GM23248 (cell line): ENCODE results near the gene IQSEC1. TPM values are rescaled to one million over a fixed set of nuclear protein-coding genes. Genes with fewer than 3 reads are reported as not detected.

Experiments
- DNase-seq: peaks from one replicate; pipeline ENCODE4 v3.0.0-alpha.2; 2015
- H2AFZ ChIP-seq: fragments of 200-600 bp; sonication (generic); 2 replicates; pipeline ENCODE4 v1.6.1; 2016; ENCODE audit warnings: antibody characterized with exemption
- H3F3A ChIP-seq: fragments of 200-600 bp; sonication (generic); 2 replicates; pipeline ENCODE4 v1.6.1; 2016; ENCODE audit warnings: mild to moderate bottlenecking, antibody characterized with exemption, mixed run types; ENCODE audit not compliant: insufficient read depth
- H3K27ac ChIP-seq: fragments of 200-600 bp; sonication (generic); 2 replicates; pipeline ENCODE4 v1.5.1; 2016; ENCODE audit warnings: mild to moderate bottlenecking
- H3K27me3 ChIP-seq: fragments of 200-600 bp; sonication (generic); replicated peaks from 2 replicates; pipeline ENCODE4 v1.6.1; 2016; ENCODE audit warnings: mild to moderate bottlenecking; ENCODE audit not compliant: insufficient read depth
- H3K36me3 ChIP-seq: fragments of 200-600 bp; sonication (generic); 2 replicates; pipeline ENCODE4 v1.6.1; 2016; ENCODE audit warnings: low read depth, mild to moderate bottlenecking
- H3K4me1 ChIP-seq: fragments of 200-600 bp; sonication (generic); 2 replicates; pipeline ENCODE4 v1.6.1; 2016; ENCODE audit warnings: mild to moderate bottlenecking; ENCODE audit not compliant: insufficient read depth
- H3K4me2 ChIP-seq: fragments of 200-600 bp; sonication (generic); one replicate; pipeline ENCODE4 v1.6.1; 2016; ENCODE audit warnings: mild to moderate bottlenecking; ENCODE audit not compliant: unreplicated experiment
- H3K4me3 ChIP-seq: fragments of 200-600 bp; sonication (generic); 2 replicates; pipeline ENCODE4 v1.5.1; 2016; ENCODE audit warnings: mild to moderate bottlenecking
- H3K79me2 ChIP-seq: fragments of 200-600 bp; sonication (generic); 2 replicates; pipeline ENCODE4 v1.6.1; 2016; ENCODE audit warnings: mild to moderate bottlenecking; ENCODE audit not compliant: insufficient read depth
- H3K9ac ChIP-seq: fragments of 200-600 bp; sonication (generic); 2 replicates; pipeline ENCODE4 v1.6.1; 2016; ENCODE audit warnings: mild to moderate bottlenecking
- H3K9me2 ChIP-seq: fragments of 200-600 bp; sonication (generic); 2 replicates; pipeline ENCODE4 v1.6.1; 2016; ENCODE audit warnings: mixed run types, mild to moderate bottlenecking, moderate library complexity; ENCODE audit not compliant: insufficient read depth
- H3K9me3 ChIP-seq: fragments of 200-600 bp; sonication (generic); one replicate; pipeline ENCODE4 v1.6.1; 2017; ENCODE audit warnings: low read depth
- H4K20me1 ChIP-seq: fragments of 200-600 bp; sonication (generic); 2 replicates; pipeline ENCODE4 v1.6.0; 2016; ENCODE audit not compliant: insufficient read depth
- EZH2 ChIP-seq: fragments of 200-600 bp; sonication (generic); IDR thresholded peaks from 2 replicates; pipeline ENCODE4 v1.6.1; 2018; ENCODE audit warnings: antibody characterized with exemption, mild to moderate bottlenecking; ENCODE audit not compliant: insufficient read depth, poor library complexity, severe bottlenecking
- EZH2phosphoT487 ChIP-seq: fragments of 200-600 bp; sonication (generic); IDR thresholded peaks from 2 replicates; pipeline ENCODE4 v1.6.1; 2018; ENCODE audit warnings: antibody characterized with exemption, moderate library complexity, mild to moderate bottlenecking, low read depth; ENCODE audit not compliant: insufficient read depth
- WGBS, 2 experiments: methylation state at CpG; one replicate each; pipeline ENCODE4 v1.1.6; 2015 to 2017; ENCODE audit warnings: low lambda C conversion rate in 2 of 2, low coverage in 1 of 2; ENCODE audit errors: missing lambda C conversion rate in 2 of 2; 5-methylcytosine and 5-hydroxymethylcytosine counted together
- in situ Hi-C: fragments of 300-500 bp; cut with MboI; formaldehyde crosslinking; loops from 2 replicates; pipeline ENCODE4 v1.15.0; 2020
- polyA plus RNA-seq: library from polyadenylated mRNA; unstranded; fragments of >200 nt; fragmentation: Nextera tagmentation; extraction: Ambion mirVana; gene quantifications from 2 replicates; pipeline ENCODE4 v1.2.1, GENCODE V29; 2016
- total RNA-seq: library from RNA; depleted of rRNA; stranded (reverse); fragments of >200 nt; shearing (Covaris generic); gene quantifications from 2 replicates; pipeline ENCODE4 v1.2.3, GENCODE V29; 2014

IQSEC1 gene
- total and polyA plus RNA-seq, 2 experiments from 2014 or later, result 5.1 to 21.6 TPM

DNA sequence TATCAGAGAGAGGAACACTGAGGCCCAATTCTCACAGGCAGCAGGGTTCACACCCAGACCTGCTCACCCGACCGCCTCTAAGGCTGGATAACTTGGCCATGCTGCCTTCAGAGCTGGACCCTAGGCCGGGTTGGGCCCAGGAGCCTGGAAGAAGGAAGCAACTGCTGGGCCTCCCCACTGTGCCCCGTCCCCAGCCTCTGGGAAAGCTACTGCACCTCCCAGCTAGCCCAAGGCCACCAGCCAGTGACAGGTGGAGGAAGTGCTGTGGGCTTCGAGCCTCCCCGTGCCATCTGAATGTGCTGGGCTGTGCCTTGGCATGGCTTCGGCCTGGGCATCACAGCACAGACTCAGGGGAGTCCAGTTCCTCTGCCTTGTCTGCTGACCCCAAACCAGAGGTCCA, 169.3 kb downstream of the IQSEC1 start:
- 88 to 94% methylated on average over 7 of the region's 7 CpGs for WGBS, 2 experiments
- no peaks in the 10 kb centered on the region for H3K79me2 ChIP-seq

DNA sequence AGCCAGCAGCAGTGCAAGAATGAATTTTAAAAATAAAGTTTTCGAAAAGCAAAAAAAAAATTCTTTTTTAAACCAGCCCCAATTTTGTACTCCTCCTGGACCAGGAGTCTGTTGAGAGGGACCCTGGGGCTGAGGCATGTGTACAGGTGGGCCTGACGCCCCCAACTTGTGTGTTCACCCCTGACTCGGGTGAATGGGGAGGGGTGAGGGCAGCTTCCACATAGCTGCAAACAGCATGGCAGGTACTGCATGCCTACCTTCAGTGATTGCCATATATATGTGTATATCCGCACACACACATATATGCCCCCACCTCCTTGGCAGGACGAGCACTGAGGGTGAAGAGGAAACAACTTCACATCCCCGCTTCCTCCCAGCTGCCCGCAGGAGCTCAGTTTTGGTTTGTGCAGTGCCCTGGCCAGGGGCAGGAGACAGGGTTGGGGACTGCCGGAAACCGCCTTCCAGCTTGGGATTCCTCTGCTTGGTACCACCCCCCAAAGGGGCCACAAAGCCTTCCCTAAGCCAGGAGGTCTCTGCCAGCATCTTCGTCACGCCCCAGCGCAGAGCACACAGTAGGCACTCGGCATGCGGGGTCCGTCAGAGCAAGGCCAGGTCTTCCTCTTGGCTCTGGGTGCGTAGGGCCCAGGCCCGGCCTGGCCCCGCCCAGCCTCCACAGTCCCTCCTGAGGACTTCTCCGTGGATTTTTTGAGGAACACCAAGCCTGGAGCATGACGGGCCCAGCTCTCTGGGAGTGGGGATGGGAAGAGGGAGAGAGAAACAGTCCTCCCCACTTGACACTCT, 170.0 kb downstream of the IQSEC1 start:
- TF ChIP-seq EZH2phosphoT487, result no peak
- no peak for TF ChIP-seq EZH2
- H3K4me3 ChIP-seq, result no peak overlapping the region
- no peaks in the 10 kb centered on the region; the same call in 1 of the 2 replicates for H3K36me3 ChIP-seq
- H3K9ac ChIP-seq, result no peak overlapping the region
- no peaks in the 10 kb centered on the region for H4K20me1 ChIP-seq
- in situ Hi-C loops, result no loop called here
- no peaks in the 10 kb centered on the region for H3K9me2 ChIP-seq
- no peak overlapping the region for H3K4me2 ChIP-seq
- H3K4me1 ChIP-seq, result no peaks in the 10 kb centered on the region
- H3K27me3 ChIP-seq, result no peaks in the 10 kb centered on the region
- H3K79me2 ChIP-seq, result no peaks in the 10 kb centered on the region
- WGBS, 2 experiments, result 89 to 90% methylated on average over 18 to 20 of the region's 20 CpGs
- DNase-seq, result no peak
- no peak overlapping the region for H3K27ac ChIP-seq
- H3F3A ChIP-seq, result no peaks in the 10 kb centered on the region
- H3K9me3 ChIP-seq, result no peaks in the 10 kb centered on the region
- no peak overlapping the region for H2AFZ ChIP-seq

More for the DNA sequence above, 169.3 kb downstream of the IQSEC1 start:
- Histone ChIP-seq H3K9me3 (no peaks in the 10 kb centered on the region), H3K4me3 (no peak overlapping the region), H3K4me2 (no peak overlapping the region), H3K27me3 (no peaks in the 10 kb centered on the region), H2AFZ (no peak overlapping the region), H3K27ac (no peak overlapping the region), H4K20me1 (no peaks in the 10 kb centered on the region), H3K36me3 (no peaks in the 10 kb centered on the region; the same call in 1 of the 2 replicates), H3K9ac (no peak overlapping the region), H3F3A (no peaks in the 10 kb centered on the region), H3K4me1 (no peaks in the 10 kb centered on the region), H3K9me2 (no peaks in the 10 kb centered on the region)
- TF ChIP-seq EZH2 (no peak), EZH2phosphoT487 (no peak)
- in situ Hi-C loops, result no loop called here
- DNase-seq, result no peak

DNA sequence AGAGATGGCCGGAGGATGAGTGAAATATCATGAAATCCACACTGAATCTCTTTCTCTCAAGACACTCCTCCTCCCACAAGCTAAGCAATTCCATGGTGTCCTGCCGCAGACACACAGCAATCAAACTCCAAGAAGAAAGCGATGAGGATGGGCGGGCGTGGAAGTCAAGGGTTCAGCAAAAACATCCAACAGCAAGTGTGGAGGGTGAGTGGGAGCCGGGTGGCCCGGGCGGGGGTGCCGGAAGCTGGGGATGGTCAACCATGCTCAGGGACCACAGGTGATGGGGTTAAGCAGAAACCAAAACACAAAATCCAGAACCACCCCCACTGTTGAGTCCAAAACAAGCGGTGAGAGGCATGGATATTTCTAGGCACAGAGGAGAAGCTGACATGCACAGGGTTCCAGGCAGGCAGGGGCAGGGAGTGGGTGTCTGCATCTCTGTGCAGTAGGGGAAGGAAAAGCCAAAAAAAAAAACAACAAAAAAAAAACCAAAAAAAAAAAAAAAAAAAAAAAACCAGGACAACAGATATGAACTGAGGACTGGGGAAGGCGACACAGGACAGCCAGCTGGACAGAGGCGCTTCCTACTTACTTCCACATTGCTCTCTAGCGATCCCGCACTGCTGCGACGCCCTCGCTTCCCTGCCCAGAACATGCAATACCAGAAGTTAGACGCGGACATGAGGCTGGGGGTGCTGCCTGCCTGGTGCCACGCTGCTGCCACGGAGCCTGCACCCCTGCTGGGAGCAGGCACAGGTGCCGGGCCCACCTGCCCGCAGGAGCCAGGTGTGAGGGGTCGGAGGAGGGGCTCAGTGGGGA, 170.8 kb downstream of the IQSEC1 start:
- WGBS, 2 experiments, result 90% methylated on average over 24 of the region's 24 CpGs
- no peak overlapping the region for H3K4me2 ChIP-seq
- no peaks in the 10 kb centered on the region for H3F3A ChIP-seq
- no peaks in the 10 kb centered on the region for H3K27me3 ChIP-seq
- no peak for DNase-seq
- TF ChIP-seq EZH2 (no peak), EZH2phosphoT487 (no peak)
- H4K20me1 ChIP-seq, result no peaks in the 10 kb centered on the region
- no peak overlapping the region for H3K4me3 ChIP-seq
- in situ Hi-C loops, result no loop called here
- H3K9me2 ChIP-seq, result no peaks in the 10 kb centered on the region
- no peaks in the 10 kb centered on the region for H3K79me2 ChIP-seq
- no peaks in the 10 kb centered on the region for H3K4me1 ChIP-seq
- H2AFZ ChIP-seq, result no peak overlapping the region
- no peaks in the 10 kb centered on the region for H3K9me3 ChIP-seq
- H3K36me3 ChIP-seq, result no peaks in the 10 kb centered on the region
- no peak overlapping the region for H3K27ac ChIP-seq
- no peak overlapping the region for H3K9ac ChIP-seq

DNA sequence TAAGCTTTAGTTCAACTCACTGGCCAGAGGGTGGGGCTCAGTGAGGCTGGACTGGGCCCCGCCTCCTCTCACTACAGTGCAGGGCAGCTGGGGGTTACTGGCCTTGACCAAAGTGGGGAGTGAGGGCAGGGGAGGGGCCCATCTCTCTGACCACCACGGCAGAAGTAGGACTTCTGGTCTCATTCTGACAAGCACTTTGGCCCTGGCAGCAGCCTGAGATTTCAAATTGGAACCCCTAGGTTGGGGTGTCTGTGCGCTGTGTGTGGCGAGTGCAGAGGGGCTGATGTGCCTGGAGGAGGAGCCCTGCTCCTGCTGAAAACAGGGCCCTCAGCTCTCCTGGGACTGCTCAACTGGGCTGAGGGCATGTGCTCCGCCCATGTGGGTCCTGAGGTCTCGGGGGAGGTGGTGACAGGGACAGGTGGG, 171.6 kb downstream of the IQSEC1 start:
- no peak for DNase-seq
- H3K4me2 ChIP-seq, result no peak overlapping the region
- no peaks in the 10 kb centered on the region for H3K9me2 ChIP-seq
- H3K9me3 ChIP-seq, result no peaks in the 10 kb centered on the region
- no peaks in the 10 kb centered on the region for H3K4me1 ChIP-seq
- H3F3A ChIP-seq, result peaks cover 4% of the 10 kb centered on the region; the same call in 1 of the 2 replicates
- no peak overlapping the region for H3K27ac ChIP-seq
- no peaks in the 10 kb centered on the region for H4K20me1 ChIP-seq
- TF ChIP-seq EZH2phosphoT487 (no peak), EZH2 (no peak)
- H2AFZ ChIP-seq, result no peak overlapping the region
- H3K9ac ChIP-seq, result no peak overlapping the region
- H3K27me3 ChIP-seq, result no peaks in the 10 kb centered on the region
- WGBS, 2 experiments, result 78 to 84% methylated on average over 6 of the region's 6 CpGs
- no peaks in the 10 kb centered on the region for H3K36me3 ChIP-seq
- no peak overlapping the region for H3K4me3 ChIP-seq
- H3K79me2 ChIP-seq, result no peaks in the 10 kb centered on the region
- in situ Hi-C loops, result no loop called here
